ENCODE measurements around the gene DLGAP1.

- TF ChIP-seq CTCF (IDR thresholded peaks at IDR 0.05) (no peak), POLR2A (IDR thresholded peaks at IDR 0.05) (no peak)
These were observed 766.0 kb downstream of the DLGAP1 start for GRCh38 chr18:3689091-3689490.

Measured in testis (tissue), 2 donors.